Panc1 (cell line): Measurements from ENCODE around the gene HLA-A. TPM values are rescaled to one million over a fixed set of nuclear protein-coding genes. Genes with fewer than 3 reads are reported as not detected.
A peak's percentile ranks its signal among the peaks of the same experiment; 100 is the strongest.
"Not testable (repeated sequence)": the region's sequence is repeated elsewhere in the genome, so short reads cannot be mapped to it uniquely, and the experiment has no call there.

ENCODE experiments used
- ATAC-seq: fragments of 200-7000 bp; cut with Tn5 transposase; 2 replicates; pipeline ENCODE4 v1.9.1; 2020; ENCODE audit warnings: mild to moderate bottlenecking, moderate library complexity
- BruUV-seq: library from RNA; stranded (reverse); fragments of 400-500 nt; replicated peaks from 2 replicates; lab custom pipeline; 2021; lab: Mats Ljungman, UMichigan
- CTCF ChIA-PET: fragments of 300-600 bp; sonication (Branson Sonifier 250); formaldehyde crosslinking; loops from one replicate; lab custom pipeline; 2022; ENCODE audit warnings: antibody characterized with exemption; lab: Charles Lee
- POLR2A ChIA-PET: fragments of 300-600 bp; sonication (Branson Sonifier 250); formaldehyde crosslinking; loops from one replicate; lab custom pipeline; 2022; ENCODE audit warnings: antibody characterized with exemption; lab: Charles Lee
- DNase-seq: peaks from one replicate; pipeline ENCODE4 v3.0.0-alpha.2; 2010; ENCODE audit warnings: low read depth, low spot score
- H3K27ac ChIP-seq: 2 replicates; pipeline ENCODE4 v1.5.1; 2011; ENCODE audit warnings: mild to moderate bottlenecking, low read length, inconsistent platforms
- H3K27me3 ChIP-seq: fragments of 200-500 bp; sonication (Bioruptor generic); 2 replicates; pipeline ENCODE4 v1.6.0; 2014; ENCODE audit warnings: low read length, inconsistent platforms; ENCODE audit not compliant: control insufficient read depth, insufficient read depth
- H3K36me3 ChIP-seq: fragments of 200-500 bp; sonication (Bioruptor generic); 2 replicates; pipeline ENCODE4 v1.5.1; 2014; ENCODE audit warnings: inconsistent platforms, mild to moderate bottlenecking, low read length, moderate library complexity; ENCODE audit not compliant: control insufficient read depth, insufficient read depth
- H3K4me1 ChIP-seq: 2 replicates; pipeline ENCODE4 v1.5.1; 2011; ENCODE audit warnings: inconsistent platforms, mild to moderate bottlenecking, low read length, moderate library complexity; ENCODE audit not compliant: control insufficient read depth, insufficient read depth
- H3K4me3 ChIP-seq, 2 experiments: 2 replicates each; pipeline ENCODE4 v1.5.1; 2011 to 2012; ENCODE audit warnings: low read depth in 2 of 2, low read length in 2 of 2, mild to moderate bottlenecking in 2 of 2, inconsistent platforms in 1 of 2, moderate library complexity in 1 of 2
- H3K9me3 ChIP-seq: fragments of 200-500 bp; sonication (Bioruptor generic); 2 replicates; pipeline ENCODE4 v1.5.1; 2014; ENCODE audit warnings: low read depth, mild to moderate bottlenecking, inconsistent platforms, low read length, moderate library complexity; ENCODE audit not compliant: control insufficient read depth, insufficient read depth
- POLR2AphosphoS5 ChIP-seq: IDR thresholded peaks from 2 replicates; pipeline ENCODE4 v1.6.1; 2012; ENCODE audit warnings: mild to moderate bottlenecking, low read depth, low read length, moderate library complexity
- SIN3A ChIP-seq: IDR thresholded peaks from 2 replicates; pipeline ENCODE4 v1.6.1; 2012; ENCODE audit warnings: low read depth, mild to moderate bottlenecking, low read length, moderate library complexity, borderline replicate concordance; ENCODE audit not compliant: insufficient read depth
- TCF7L2 ChIP-seq: IDR thresholded peaks from 2 replicates; pipeline ENCODE4 v1.6.1; 2011; ENCODE audit warnings: mild to moderate bottlenecking, low read depth, low read length, inconsistent platforms
- in situ Hi-C: cut with HindIII; loops from 2 replicates; pipeline ENCODE4 v1.10.0; 2016; ENCODE audit warnings: low sequenced_read_pairs, low pct_unique_long_range_greater_than_20kb
- intact Hi-C: fragments of 100-400 bp; cut with micrococcal nuclease; formaldehyde crosslinking; loops from one replicate; pipeline ENCODE4 v1.10.0; 2022; ENCODE audit not compliant: unreplicated experiment
- total RNA-seq: library from RNA; stranded (reverse); gene quantifications from one replicate; pipeline ENCODE4 v1.2.1, GENCODE V29; 2021; ENCODE audit not compliant: unreplicated experiment
- TF ChIP-seq, protein P1 (sequence below), 2 experiments: IDR thresholded peaks; 2 replicates each; pipeline ENCODE4 v1.6.1; 2011 to 2012; ENCODE audit warnings: low read depth in 2 of 2, control low read depth in 1 of 2, low read length in 1 of 2, mild to moderate bottlenecking in 1 of 2, moderate library complexity in 1 of 2; ENCODE audit not compliant: insufficient read depth in 1 of 2
- TF ChIP-seq, protein P2 (sequence below): fragments of 450-650 bp; IDR thresholded peaks from 2 replicates; pipeline ENCODE4 v1.5.1; 2017; ENCODE audit warnings: mild to moderate bottlenecking

HLA-A gene
- total RNA-seq, 1 experiment from 2014 or later = 397 TPM

GRCh38 chr6:29959467-29959866 lies 17.1 kb downstream of the HLA-A start:
- Histone ChIP-seq H3K27ac (no peak overlapping the region), H3K4me3 (no peak overlapping the region), H3K9me3 (no peaks in the 10 kb centered on the region), H3K36me3 (no peaks in the 10 kb centered on the region), H3K27me3 (no peaks in the 10 kb centered on the region), H3K4me1 (peaks cover 4% of the 10 kb centered on the region)
- ChIA-PET CTCF (no interaction called here), POLR2A (no interaction called here)
- in situ Hi-C loops = no loop called here
- no peak for DNase-seq
- BruUV-seq = no TSS peak
- TF ChIP-seq POLR2AphosphoS5 (no peak), TCF7L2 (no peak), SIN3A (no peak)
- TF ChIP-seq, protein P1, sequence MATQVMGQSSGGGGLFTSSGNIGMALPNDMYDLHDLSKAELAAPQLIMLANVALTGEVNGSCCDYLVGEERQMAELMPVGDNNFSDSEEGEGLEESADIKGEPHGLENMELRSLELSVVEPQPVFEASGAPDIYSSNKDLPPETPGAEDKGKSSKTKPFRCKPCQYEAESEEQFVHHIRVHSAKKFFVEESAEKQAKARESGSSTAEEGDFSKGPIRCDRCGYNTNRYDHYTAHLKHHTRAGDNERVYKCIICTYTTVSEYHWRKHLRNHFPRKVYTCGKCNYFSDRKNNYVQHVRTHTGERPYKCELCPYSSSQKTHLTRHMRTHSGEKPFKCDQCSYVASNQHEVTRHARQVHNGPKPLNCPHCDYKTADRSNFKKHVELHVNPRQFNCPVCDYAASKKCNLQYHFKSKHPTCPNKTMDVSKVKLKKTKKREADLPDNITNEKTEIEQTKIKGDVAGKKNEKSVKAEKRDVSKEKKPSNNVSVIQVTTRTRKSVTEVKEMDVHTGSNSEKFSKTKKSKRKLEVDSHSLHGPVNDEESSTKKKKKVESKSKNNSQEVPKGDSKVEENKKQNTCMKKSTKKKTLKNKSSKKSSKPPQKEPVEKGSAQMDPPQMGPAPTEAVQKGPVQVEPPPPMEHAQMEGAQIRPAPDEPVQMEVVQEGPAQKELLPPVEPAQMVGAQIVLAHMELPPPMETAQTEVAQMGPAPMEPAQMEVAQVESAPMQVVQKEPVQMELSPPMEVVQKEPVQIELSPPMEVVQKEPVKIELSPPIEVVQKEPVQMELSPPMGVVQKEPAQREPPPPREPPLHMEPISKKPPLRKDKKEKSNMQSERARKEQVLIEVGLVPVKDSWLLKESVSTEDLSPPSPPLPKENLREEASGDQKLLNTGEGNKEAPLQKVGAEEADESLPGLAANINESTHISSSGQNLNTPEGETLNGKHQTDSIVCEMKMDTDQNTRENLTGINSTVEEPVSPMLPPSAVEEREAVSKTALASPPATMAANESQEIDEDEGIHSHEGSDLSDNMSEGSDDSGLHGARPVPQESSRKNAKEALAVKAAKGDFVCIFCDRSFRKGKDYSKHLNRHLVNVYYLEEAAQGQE (IDR thresholded peaks at IDR 0.05; ENCODE audit: insufficient read depth in 1 of 2, low read depth in 2 of 2, low read length in 1 of 2) = no peak
- TF ChIP-seq, protein P2, sequence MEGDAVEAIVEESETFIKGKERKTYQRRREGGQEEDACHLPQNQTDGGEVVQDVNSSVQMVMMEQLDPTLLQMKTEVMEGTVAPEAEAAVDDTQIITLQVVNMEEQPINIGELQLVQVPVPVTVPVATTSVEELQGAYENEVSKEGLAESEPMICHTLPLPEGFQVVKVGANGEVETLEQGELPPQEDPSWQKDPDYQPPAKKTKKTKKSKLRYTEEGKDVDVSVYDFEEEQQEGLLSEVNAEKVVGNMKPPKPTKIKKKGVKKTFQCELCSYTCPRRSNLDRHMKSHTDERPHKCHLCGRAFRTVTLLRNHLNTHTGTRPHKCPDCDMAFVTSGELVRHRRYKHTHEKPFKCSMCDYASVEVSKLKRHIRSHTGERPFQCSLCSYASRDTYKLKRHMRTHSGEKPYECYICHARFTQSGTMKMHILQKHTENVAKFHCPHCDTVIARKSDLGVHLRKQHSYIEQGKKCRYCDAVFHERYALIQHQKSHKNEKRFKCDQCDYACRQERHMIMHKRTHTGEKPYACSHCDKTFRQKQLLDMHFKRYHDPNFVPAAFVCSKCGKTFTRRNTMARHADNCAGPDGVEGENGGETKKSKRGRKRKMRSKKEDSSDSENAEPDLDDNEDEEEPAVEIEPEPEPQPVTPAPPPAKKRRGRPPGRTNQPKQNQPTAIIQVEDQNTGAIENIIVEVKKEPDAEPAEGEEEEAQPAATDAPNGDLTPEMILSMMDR = no peak
- no peak for ATAC-seq
- intact Hi-C loops = no loop called here

- H3K4me3 ChIP-seq = no peak overlapping the region
- peak overlapping the region; percentile 70; the same call in 1 of the 2 replicates for H3K27ac ChIP-seq
- ATAC-seq = no peak
- POLR2A ChIA-PET = no interaction called here
- in situ Hi-C loops (no loop called here), intact Hi-C loops (no loop called here)
- H3K9me3 ChIP-seq = no peaks in the 10 kb centered on the region
- TF ChIP-seq SIN3A = no peak
- TF ChIP-seq, protein P2 = no peak
- H3K36me3 ChIP-seq = no peaks in the 10 kb centered on the region
- peaks cover 16% of the 10 kb centered on the region for H3K4me1 ChIP-seq
- no peaks in the 10 kb centered on the region for H3K27me3 ChIP-seq
- BruUV-seq = no TSS peak
- CTCF ChIA-PET = no interaction called here
- no peak for DNase-seq
These were observed 19.6 kb downstream of the HLA-A start for GRCh38 chr6:29961966-29962365.

DNA sequence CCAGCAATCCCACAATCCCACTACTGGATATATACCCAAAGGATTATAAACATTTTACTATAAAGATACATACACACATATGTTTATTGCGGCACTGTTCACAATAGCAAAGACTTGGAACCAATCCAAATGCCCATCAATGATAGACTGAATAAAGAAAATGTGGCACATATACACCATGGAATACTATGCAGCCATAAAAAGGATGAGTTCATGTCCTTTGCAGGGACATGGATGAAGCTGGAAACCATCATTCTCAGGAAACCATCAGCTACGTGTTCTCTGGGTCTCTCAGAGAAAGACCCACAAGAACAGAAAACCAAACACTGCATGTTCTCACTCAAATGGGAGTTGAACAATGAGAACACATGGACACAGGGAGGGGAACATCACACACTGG lies 21.4 kb downstream of the HLA-A start:
- H3K4me3 ChIP-seq, H3K9me3 ChIP-seq, H3K27me3 ChIP-seq, CTCF ChIA-PET, H3K36me3 ChIP-seq, intact Hi-C loops, BruUV-seq, in situ Hi-C loops, ATAC-seq, DNase-seq: not testable (repeated sequence)
- POLR2A ChIA-PET = interaction anchor here (0.6 kb wide), 1 partner anchor 1860 kb away, joined by 3 read pairs; no protein-coding TSS in a partner anchor
- Histone ChIP-seq H3K27ac (peak overlapping the region; percentile 98; the same call in 1 of the 2 replicates), H3K4me1 (peaks cover 31% of the 10 kb centered on the region)
